HCT116 (cell line): ENCODE measurements around the gene ADAMTS3.

Source experiments
- CBX3 ChIP-seq: IDR thresholded peaks from 2 replicates; pipeline ENCODE4 v1.6.1; 2012; ENCODE audit warnings: low read depth
- CTCF ChIP-seq, 3 experiments: fragments of 200-600 bp in 1 of 3; sonication (generic) in 1 of 3; IDR thresholded peaks in 2 of 3; conservative IDR thresholded peaks in 1 of 3; 2 replicates each; pipeline ENCODE4 v1.5.1; 2012 to 2017; ENCODE audit warnings: low read depth in 2 of 3, low read length in 2 of 3, antibody characterized with exemption in 1 of 3, borderline replicate concordance in 1 of 3, control low read depth in 1 of 3, mild to moderate bottlenecking in 1 of 3, mixed read lengths in 1 of 3, mixed run types in 1 of 3, moderate library complexity in 1 of 3; ENCODE audit not compliant: insufficient read depth in 1 of 3
- EZH2 ChIP-seq: fragments of 200-600 bp; sonication (generic); IDR thresholded peaks from 2 replicates; pipeline ENCODE4 v1.6.1; 2017; ENCODE audit warnings: antibody characterized with exemption, mixed run types
- JUND ChIP-seq: IDR thresholded peaks from 2 replicates; pipeline ENCODE4 v1.6.1; 2012
- POLR2A ChIP-seq: IDR thresholded peaks from 2 replicates; pipeline ENCODE4 v1.7.0; 2011; ENCODE audit warnings: borderline replicate concordance; ENCODE audit not compliant: insufficient read depth, insufficient read length; ENCODE audit errors: extremely low read depth
- POLR2AphosphoS5 ChIP-seq: IDR thresholded peaks from 2 replicates; pipeline ENCODE4 v1.6.1; 2011; ENCODE audit warnings: mild to moderate bottlenecking, low read depth, low read length, moderate library complexity
- RAD21 ChIP-seq: IDR thresholded peaks from 2 replicates; pipeline ENCODE4 v1.6.1; 2012; ENCODE audit warnings: low read depth, mild to moderate bottlenecking
- SIN3A ChIP-seq: IDR thresholded peaks from 2 replicates; pipeline ENCODE4 v1.6.1; 2012; ENCODE audit warnings: low read depth
- TCF7L2 ChIP-seq: IDR thresholded peaks from 2 replicates; pipeline ENCODE4 v1.7.0; 2011; ENCODE audit warnings: borderline replicate concordance, inconsistent platforms; ENCODE audit not compliant: insufficient read depth, insufficient read length; ENCODE audit errors: extremely low read depth
- YY1 ChIP-seq: IDR thresholded peaks from 2 replicates; pipeline ENCODE4 v1.6.1; 2011; ENCODE audit warnings: low read length, low read depth, moderate library complexity, mild to moderate bottlenecking; ENCODE audit not compliant: insufficient replicate concordance; ENCODE audit errors: extremely low read depth
- ZFX ChIP-seq: fragments of 450-650 bp; IDR thresholded peaks from 2 replicates; pipeline ENCODE4 v1.6.1; 2017
- ZNF274 ChIP-seq: fragments of 200-500 bp; sonication (Bioruptor generic); IDR thresholded peaks from 2 replicates; pipeline ENCODE4 v1.6.1; 2014; ENCODE audit warnings: mild to moderate bottlenecking, low read depth, low read length, inconsistent platforms
- TF ChIP-seq, protein P1 (sequence below): IDR thresholded peaks from 2 replicates; pipeline ENCODE4 v1.6.1; 2012; ENCODE audit warnings: low read depth

- no peak for TF ChIP-seq CTCF (IDR thresholded peaks at IDR 0.05 in 2 of 3, conservative IDR thresholded peaks at IDR 0.05 in 1 of 3; ENCODE audit: borderline replicate concordance in 1 of 3, insufficient read depth in 1 of 3, low read depth in 2 of 3, low read length in 2 of 3)
- TF ChIP-seq YY1: no peak
- TF ChIP-seq CBX3: no peak
- TF ChIP-seq SIN3A: no peak
- no peak for TF ChIP-seq POLR2A
- TF ChIP-seq ZNF274: no peak
- TF ChIP-seq, protein P1, sequence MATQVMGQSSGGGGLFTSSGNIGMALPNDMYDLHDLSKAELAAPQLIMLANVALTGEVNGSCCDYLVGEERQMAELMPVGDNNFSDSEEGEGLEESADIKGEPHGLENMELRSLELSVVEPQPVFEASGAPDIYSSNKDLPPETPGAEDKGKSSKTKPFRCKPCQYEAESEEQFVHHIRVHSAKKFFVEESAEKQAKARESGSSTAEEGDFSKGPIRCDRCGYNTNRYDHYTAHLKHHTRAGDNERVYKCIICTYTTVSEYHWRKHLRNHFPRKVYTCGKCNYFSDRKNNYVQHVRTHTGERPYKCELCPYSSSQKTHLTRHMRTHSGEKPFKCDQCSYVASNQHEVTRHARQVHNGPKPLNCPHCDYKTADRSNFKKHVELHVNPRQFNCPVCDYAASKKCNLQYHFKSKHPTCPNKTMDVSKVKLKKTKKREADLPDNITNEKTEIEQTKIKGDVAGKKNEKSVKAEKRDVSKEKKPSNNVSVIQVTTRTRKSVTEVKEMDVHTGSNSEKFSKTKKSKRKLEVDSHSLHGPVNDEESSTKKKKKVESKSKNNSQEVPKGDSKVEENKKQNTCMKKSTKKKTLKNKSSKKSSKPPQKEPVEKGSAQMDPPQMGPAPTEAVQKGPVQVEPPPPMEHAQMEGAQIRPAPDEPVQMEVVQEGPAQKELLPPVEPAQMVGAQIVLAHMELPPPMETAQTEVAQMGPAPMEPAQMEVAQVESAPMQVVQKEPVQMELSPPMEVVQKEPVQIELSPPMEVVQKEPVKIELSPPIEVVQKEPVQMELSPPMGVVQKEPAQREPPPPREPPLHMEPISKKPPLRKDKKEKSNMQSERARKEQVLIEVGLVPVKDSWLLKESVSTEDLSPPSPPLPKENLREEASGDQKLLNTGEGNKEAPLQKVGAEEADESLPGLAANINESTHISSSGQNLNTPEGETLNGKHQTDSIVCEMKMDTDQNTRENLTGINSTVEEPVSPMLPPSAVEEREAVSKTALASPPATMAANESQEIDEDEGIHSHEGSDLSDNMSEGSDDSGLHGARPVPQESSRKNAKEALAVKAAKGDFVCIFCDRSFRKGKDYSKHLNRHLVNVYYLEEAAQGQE: no peak
- TF ChIP-seq RAD21: no peak
- TF ChIP-seq POLR2AphosphoS5: no peak
- no peak for TF ChIP-seq EZH2
- TF ChIP-seq ZFX: no peak
- no peak for TF ChIP-seq JUND
- no peak for TF ChIP-seq TCF7L2
Observed at GRCh38 chr4:72377491-72378194, 191.4 kb downstream of the ADAMTS3 start.
